ENCODE measurements around the gene TIAM1. TPM values are rescaled to one million over a fixed set of nuclear protein-coding genes. Genes with fewer than 3 reads are reported as not detected.

Gene TIAM1
- total and polyA plus RNA-seq, 2 experiments from 2014 or later, result 9.2 to 9.6 TPM

DNA sequence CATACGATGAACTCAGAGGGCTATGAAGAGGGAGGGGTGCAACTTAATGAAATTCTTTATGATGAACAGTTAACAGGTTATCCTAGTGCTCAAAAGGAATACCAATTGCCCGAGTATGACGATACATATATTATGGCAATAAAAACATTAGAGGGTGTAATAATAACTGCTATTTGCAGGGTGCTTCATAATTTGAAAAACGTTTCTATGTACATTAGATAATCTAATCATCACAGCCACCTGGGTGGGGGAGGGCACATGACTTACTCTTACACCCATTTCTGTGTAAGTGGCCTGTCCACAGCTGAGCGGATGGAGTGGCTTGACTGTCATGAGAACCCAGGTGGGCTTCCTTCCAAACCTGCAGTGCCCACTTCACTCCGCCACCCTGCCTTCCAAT, 46.3 kb downstream of the TIAM1 start:
- no peaks in the 10 kb centered on the region for H3K27me3 ChIP-seq
- TF ChIP-seq, protein P1, sequence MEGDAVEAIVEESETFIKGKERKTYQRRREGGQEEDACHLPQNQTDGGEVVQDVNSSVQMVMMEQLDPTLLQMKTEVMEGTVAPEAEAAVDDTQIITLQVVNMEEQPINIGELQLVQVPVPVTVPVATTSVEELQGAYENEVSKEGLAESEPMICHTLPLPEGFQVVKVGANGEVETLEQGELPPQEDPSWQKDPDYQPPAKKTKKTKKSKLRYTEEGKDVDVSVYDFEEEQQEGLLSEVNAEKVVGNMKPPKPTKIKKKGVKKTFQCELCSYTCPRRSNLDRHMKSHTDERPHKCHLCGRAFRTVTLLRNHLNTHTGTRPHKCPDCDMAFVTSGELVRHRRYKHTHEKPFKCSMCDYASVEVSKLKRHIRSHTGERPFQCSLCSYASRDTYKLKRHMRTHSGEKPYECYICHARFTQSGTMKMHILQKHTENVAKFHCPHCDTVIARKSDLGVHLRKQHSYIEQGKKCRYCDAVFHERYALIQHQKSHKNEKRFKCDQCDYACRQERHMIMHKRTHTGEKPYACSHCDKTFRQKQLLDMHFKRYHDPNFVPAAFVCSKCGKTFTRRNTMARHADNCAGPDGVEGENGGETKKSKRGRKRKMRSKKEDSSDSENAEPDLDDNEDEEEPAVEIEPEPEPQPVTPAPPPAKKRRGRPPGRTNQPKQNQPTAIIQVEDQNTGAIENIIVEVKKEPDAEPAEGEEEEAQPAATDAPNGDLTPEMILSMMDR (IDR thresholded peaks at IDR 0.05; ENCODE audit: low read depth, low read length), result no peak
- no peaks in the 10 kb centered on the region for H3K9me3 ChIP-seq (ENCODE audit: low read depth)
- DNase-seq (ENCODE audit: low read depth in 1 of 2, low spot score in 1 of 2), result no peak
- no peaks in the 10 kb centered on the region for H3K36me3 ChIP-seq
- H3K4me1 ChIP-seq (ENCODE audit: low read depth), result no peaks in the 10 kb centered on the region
- no peak overlapping the region for H3K27ac ChIP-seq
- no peak overlapping the region for H3K4me3 ChIP-seq

DNA sequence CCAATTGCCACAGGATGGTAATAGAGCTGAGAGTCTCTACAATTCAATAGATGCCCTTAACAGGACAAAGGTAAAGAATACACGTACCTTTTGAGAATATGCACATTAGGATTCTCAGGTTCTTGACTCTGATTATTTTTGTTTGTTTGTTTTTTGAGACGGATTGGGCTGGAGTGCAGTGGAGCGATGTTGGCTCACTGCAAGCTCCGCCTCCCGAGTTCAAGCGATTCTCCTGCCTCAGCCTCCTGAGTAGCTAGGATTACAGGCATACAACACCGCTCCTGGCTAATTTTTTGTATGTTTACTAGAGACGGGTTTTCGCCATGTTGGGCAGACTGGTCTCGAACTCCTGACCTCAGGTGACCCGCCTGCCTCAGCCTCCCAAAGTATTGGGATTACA, 48.4 kb downstream of the TIAM1 start:
- no peak for DNase-seq (ENCODE audit: low read depth in 1 of 2, low spot score in 1 of 2)

DNA sequence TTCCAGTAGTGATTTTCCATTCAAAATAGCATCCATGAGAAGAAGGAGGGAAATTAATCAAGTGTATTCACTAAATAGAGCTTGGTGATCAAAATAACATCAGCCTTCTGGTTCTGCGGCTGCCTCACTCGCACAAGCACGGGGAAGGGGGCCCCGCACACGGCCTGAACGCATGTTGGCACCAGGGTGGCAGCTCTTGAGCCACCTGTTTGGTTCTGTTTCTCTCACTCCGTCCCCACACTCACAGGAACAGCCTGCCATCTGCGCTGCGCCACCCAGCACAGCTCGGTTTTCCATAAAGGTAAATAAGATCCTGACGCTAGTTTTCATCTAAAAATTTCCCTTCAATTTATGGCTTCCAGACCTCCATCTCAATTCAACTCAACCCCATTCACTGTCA, 49.4 kb downstream of the TIAM1 start:
- Histone ChIP-seq H3K36me3 (no peaks in the 10 kb centered on the region), H3K9me3 (ENCODE audit: low read depth) (no peaks in the 10 kb centered on the region), H3K27ac (no peak overlapping the region), H3K4me3 (no peak overlapping the region), H3K27me3 (no peaks in the 10 kb centered on the region), H3K4me1 (ENCODE audit: low read depth) (no peaks in the 10 kb centered on the region)
- no peak for DNase-seq (ENCODE audit: low read depth in 1 of 2, low spot score in 1 of 2)
- TF ChIP-seq, protein P1 (IDR thresholded peaks at IDR 0.05; ENCODE audit: low read depth, low read length), result no peak

More for the DNA sequence above, 48.4 kb downstream of the TIAM1 start:
- H3K36me3 ChIP-seq, result no peaks in the 10 kb centered on the region
- H3K9me3 ChIP-seq (ENCODE audit: low read depth), result no peaks in the 10 kb centered on the region
- no peaks in the 10 kb centered on the region for H3K27me3 ChIP-seq
- H3K27ac ChIP-seq, result no peak overlapping the region
- H3K4me1 ChIP-seq (ENCODE audit: low read depth), result no peaks in the 10 kb centered on the region
- H3K4me3 ChIP-seq, result no peak overlapping the region
- TF ChIP-seq, protein P1 (IDR thresholded peaks at IDR 0.05; ENCODE audit: low read depth, low read length), result no peak

DNA sequence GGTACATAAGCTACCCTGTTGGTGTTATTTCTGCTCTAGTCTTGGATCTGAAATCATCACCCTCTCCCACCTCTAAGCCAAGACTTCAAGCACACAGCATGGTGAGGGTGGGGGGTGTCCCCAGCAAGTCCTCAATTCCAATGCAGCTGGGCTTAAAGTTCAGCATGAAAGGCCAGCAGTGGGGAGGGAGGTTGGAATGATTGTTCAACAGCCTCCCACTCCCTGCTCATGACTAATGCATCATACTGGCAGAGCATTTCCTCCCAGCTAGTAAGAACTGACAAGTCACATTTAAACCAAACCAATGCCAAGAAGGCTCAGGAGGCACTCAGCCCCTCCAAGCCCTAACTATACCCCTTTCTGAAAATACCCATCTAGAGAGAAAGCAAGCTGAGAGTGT, 50.1 kb downstream of the TIAM1 start:
- H3K9me3 ChIP-seq (ENCODE audit: low read depth), result no peaks in the 10 kb centered on the region
- TF ChIP-seq, protein P1 (IDR thresholded peaks at IDR 0.05; ENCODE audit: low read depth, low read length), result no peak
- no peaks in the 10 kb centered on the region for H3K4me1 ChIP-seq (ENCODE audit: low read depth)
- no peaks in the 10 kb centered on the region for H3K36me3 ChIP-seq
- H3K27me3 ChIP-seq, result no peaks in the 10 kb centered on the region
- peak in 1 of 2 donors; percentile 92 for DNase-seq (ENCODE audit: low read depth in 1 of 2, low spot score in 1 of 2)
- no peak overlapping the region for H3K27ac ChIP-seq
- no peak overlapping the region for H3K4me3 ChIP-seq

DNA sequence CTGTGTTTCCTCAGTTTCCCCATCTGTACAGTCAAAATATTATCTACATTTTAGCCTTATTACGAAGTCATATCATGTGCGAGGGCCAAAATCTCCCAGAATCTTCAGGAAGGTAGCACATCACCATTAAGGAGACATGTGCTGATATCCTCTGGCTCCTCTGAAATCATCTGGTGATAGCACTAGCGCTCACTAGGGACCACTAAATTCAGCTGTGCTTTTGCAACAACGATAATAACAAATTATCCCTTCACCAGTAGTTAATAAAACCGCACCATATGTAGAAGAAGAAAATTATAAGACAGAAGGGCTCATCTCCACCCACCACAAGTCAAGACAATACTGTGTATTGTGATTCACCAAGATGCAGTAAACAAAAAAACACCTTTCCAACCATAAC, 53.3 kb downstream of the TIAM1 start:
- Histone ChIP-seq H3K9me3 (ENCODE audit: low read depth) (no peaks in the 10 kb centered on the region), H3K27me3 (no peaks in the 10 kb centered on the region), H3K4me3 (no peak overlapping the region), H3K27ac (no peak overlapping the region), H3K36me3 (no peaks in the 10 kb centered on the region), H3K4me1 (ENCODE audit: low read depth) (no peaks in the 10 kb centered on the region)
- DNase-seq (ENCODE audit: low read depth in 1 of 2, low spot score in 1 of 2), result no peak
- TF ChIP-seq, protein P1 (IDR thresholded peaks at IDR 0.05; ENCODE audit: low read depth, low read length), result no peak

DNA sequence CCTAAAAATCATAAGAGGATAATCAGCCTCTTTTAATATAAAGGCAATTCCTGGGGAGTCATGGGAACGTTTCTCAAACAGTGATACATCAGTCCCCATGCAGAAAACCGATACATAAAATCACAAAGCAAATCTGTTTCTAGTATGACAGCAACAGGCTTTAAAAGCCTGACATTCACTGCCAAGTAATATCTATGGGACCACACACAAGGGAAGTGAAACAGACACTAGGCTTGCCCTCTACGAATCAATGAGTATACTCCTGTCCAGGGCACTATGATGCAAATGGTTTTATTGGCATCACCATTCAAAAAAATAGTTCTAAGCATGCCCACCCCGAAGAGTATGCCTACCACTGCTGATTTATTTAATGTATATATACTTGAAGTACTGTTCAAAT, 54.4 kb downstream of the TIAM1 start:
- DNase-seq (ENCODE audit: low read depth in 1 of 2, low spot score in 1 of 2), result no peak
- Histone ChIP-seq H3K9me3 (ENCODE audit: low read depth) (no peaks in the 10 kb centered on the region), H3K36me3 (no peaks in the 10 kb centered on the region), H3K4me3 (no peak overlapping the region), H3K4me1 (ENCODE audit: low read depth) (no peaks in the 10 kb centered on the region), H3K27ac (no peak overlapping the region), H3K27me3 (no peaks in the 10 kb centered on the region)
- TF ChIP-seq, protein P1 (IDR thresholded peaks at IDR 0.05; ENCODE audit: low read depth, low read length), result no peak

All from cardiac muscle cell (in vitro differentiated cells and primary cell).